Measurements from ENCODE around the gene TRIO. TPM values are rescaled to one million over a fixed set of nuclear protein-coding genes. Genes with fewer than 3 reads are reported as not detected.

TRIO gene
- total and polyA plus RNA-seq, 2 of the 8 experiments (the other 6 are each of a cell fraction or from before 2014, with no cell fraction given), result 35.1 to 69.1 TPM

- H4K5ac ChIP-seq (ENCODE audit: insufficient read length, low read depth, low read length), result no peak overlapping the region
- no peak overlapping the region for H3K27ac ChIP-seq (ENCODE audit: low read depth, low read length)
- no peak overlapping the region for H2BK5ac ChIP-seq (ENCODE audit: low read depth, low read length)
- H3K23me2 ChIP-seq (ENCODE audit: low read depth, low read length), result peaks cover 18% of the 10 kb centered on the region; the same call in 1 of the 2 replicates
- H4K20me1 ChIP-seq (replicated peaks in 1 of 2; ENCODE audit: control insufficient read depth in 1 of 2, insufficient read depth in 2 of 2, low read length in 2 of 2), result peaks cover 0 to 5% of the 10 kb centered on the region in 2 experiments
- H3K56ac ChIP-seq (replicated peaks; ENCODE audit: insufficient read length, low read depth, low read length), result no peak overlapping the region
- POLR2A ChIA-PET (ENCODE audit: partially characterized antibody), result no interaction called here
- H2AFZ ChIP-seq (ENCODE audit: low read length), result no peak overlapping the region
- no peak overlapping the region for H2AK5ac ChIP-seq (ENCODE audit: low read depth, low read length)
- no peak overlapping the region for H2BK20ac ChIP-seq (ENCODE audit: low read length)
- no peaks in the 10 kb centered on the region for H3K9me3 ChIP-seq (ENCODE audit: insufficient read depth in 2 of 2, low read depth in 1 of 2, low read length in 1 of 2)
- H3K23ac ChIP-seq (ENCODE audit: insufficient read length), result no peak overlapping the region
- H3K4ac ChIP-seq (replicated peaks; ENCODE audit: insufficient read length, low read depth, low read length), result no peak overlapping the region
- H3K27me3 ChIP-seq (replicated peaks in 1 of 4; ENCODE audit: control insufficient read depth in 3 of 4, extremely low read depth in 1 of 4, insufficient read depth in 3 of 4, low read length in 3 of 4), result no peaks in the 10 kb centered on the region
- H3K79me2 ChIP-seq (ENCODE audit: control insufficient read depth in 1 of 2, insufficient read depth in 2 of 2, low read length in 2 of 2), result no peaks in the 10 kb centered on the region
- no peak overlapping the region for H3K18ac ChIP-seq (ENCODE audit: extremely low read depth, low read length)
- DNase-seq (ENCODE audit: low read depth in 1 of 2, low spot score in 2 of 2), result no peak
- H2BK120ac ChIP-seq (replicated peaks; ENCODE audit: low read depth, low read length), result no peak overlapping the region
- FAIRE-seq, result no peak
- H3K79me1 ChIP-seq (ENCODE audit: low read depth, low read length), result no peaks in the 10 kb centered on the region; the same call in none of the 2 replicates
- H2BK12ac ChIP-seq (ENCODE audit: low read depth, low read length), result no peak overlapping the region
- no peak overlapping the region for H4K8ac ChIP-seq (ENCODE audit: extremely low read depth, insufficient read depth, low read length)
- no peak for TF ChIP-seq POLR2A (IDR thresholded peaks at IDR 0.05; ENCODE audit: control extremely low read depth in 1 of 2, low read depth in 2 of 2, low read length in 2 of 2)
- TF ChIP-seq SIN3A (conservative IDR thresholded peaks at IDR 0.05 in 1 of 2, IDR thresholded peaks at IDR 0.05 in 1 of 2; ENCODE audit: low read depth in 1 of 2, low read length in 2 of 2), result no peak
- TF ChIP-seq SIX5 (IDR thresholded peaks at IDR 0.05; ENCODE audit: low read depth, low read length), result no peak
- TF ChIP-seq KDM4A (IDR thresholded peaks at IDR 0.05; ENCODE audit: low read depth, low read length, severe bottlenecking), result no peak
- no peak overlapping the region for H3K14ac ChIP-seq (ENCODE audit: insufficient read length)
- 93% methylated on average over 5 of the region's 5 CpGs; no CpG with 5 or more reads in 1 of the 2 experiments for WGBS, 2 experiments (ENCODE audit: extremely low coverage in 1 of 2, insufficient coverage in 1 of 2, insufficient read length in 1 of 2, insufficient replicate concordance in 2 of 2, low coverage in 1 of 2, low lambda C conversion rate in 2 of 2, missing lambda C conversion rate in 1 of 2)
- no peak overlapping the region for H3K4me2 ChIP-seq (ENCODE audit: insufficient read depth in 1 of 2, low read depth in 2 of 2, low read length in 2 of 2)
- H3K9ac ChIP-seq (replicated peaks in 1 of 4; ENCODE audit: extremely low read depth in 1 of 4, low read depth in 3 of 4, low read length in 3 of 4), result no peak overlapping the region
- no peak overlapping the region for H4K91ac ChIP-seq (replicated peaks; ENCODE audit: insufficient read length, low read length)
- no peak overlapping the region for H2BK15ac ChIP-seq (ENCODE audit: low read length)
- H3K4me1 ChIP-seq (replicated peaks in 1 of 4; ENCODE audit: control insufficient read depth in 3 of 4, insufficient read depth in 4 of 4, low read length in 3 of 4), result no peaks in the 10 kb centered on the region
- CTCF ChIA-PET (ENCODE audit: partially characterized antibody), result interaction anchor here (0.6 to 2.4 kb wide), 4 partner anchors 10 to 241 kb away, joined by 3 to 8 read pairs (median 4); no protein-coding TSS in a partner anchor
- no peak overlapping the region for H3K4me3 ChIP-seq (ENCODE audit: extremely low read depth in 1 of 4, insufficient read depth in 2 of 4, low read depth in 3 of 4, low read length in 4 of 4)
- peaks cover 9 to 32% (median 25%) of the 10 kb centered on the region in 4 experiments for H3K36me3 ChIP-seq (ENCODE audit: control insufficient read depth in 2 of 4, insufficient read depth in 4 of 4, low read length in 3 of 4)
These were observed 263.9 kb downstream of the TRIO start for GRCh38 chr5:14407051-14407450.
